ENCODE results near the gene NETO2.

- TF ChIP-seq REST (IDR thresholded peaks at IDR 0.05; ENCODE audit: insufficient read depth in 1 of 2, low read depth in 2 of 2, low read length in 1 of 2) (no peak), SIN3A (IDR thresholded peaks at IDR 0.05; ENCODE audit: borderline replicate concordance, insufficient read depth, low read depth, low read length) (no peak)
- TF ChIP-seq, protein P1, sequence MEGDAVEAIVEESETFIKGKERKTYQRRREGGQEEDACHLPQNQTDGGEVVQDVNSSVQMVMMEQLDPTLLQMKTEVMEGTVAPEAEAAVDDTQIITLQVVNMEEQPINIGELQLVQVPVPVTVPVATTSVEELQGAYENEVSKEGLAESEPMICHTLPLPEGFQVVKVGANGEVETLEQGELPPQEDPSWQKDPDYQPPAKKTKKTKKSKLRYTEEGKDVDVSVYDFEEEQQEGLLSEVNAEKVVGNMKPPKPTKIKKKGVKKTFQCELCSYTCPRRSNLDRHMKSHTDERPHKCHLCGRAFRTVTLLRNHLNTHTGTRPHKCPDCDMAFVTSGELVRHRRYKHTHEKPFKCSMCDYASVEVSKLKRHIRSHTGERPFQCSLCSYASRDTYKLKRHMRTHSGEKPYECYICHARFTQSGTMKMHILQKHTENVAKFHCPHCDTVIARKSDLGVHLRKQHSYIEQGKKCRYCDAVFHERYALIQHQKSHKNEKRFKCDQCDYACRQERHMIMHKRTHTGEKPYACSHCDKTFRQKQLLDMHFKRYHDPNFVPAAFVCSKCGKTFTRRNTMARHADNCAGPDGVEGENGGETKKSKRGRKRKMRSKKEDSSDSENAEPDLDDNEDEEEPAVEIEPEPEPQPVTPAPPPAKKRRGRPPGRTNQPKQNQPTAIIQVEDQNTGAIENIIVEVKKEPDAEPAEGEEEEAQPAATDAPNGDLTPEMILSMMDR (IDR thresholded peaks at IDR 0.05): peak; percentile 78
Measured at GRCh38 chr16:47142821-47143676, 696 bp downstream of the NETO2 start.
